Testis (tissue), 3 donors: ENCODE measurements around the gene WDR86. TPM values are rescaled to one million over a fixed set of nuclear protein-coding genes. Genes with fewer than 3 reads are reported as not detected.

Experiments
- DNase-seq: peaks from one replicate; pipeline ENCODE4 v3.0.0-alpha.2; 2019
- H3K27ac ChIP-seq, 2 donors: fragments of 200-600 bp; sonication (generic); one replicate each; pipeline ENCODE4 v1.5.1; 2019
- H3K27me3 ChIP-seq: fragments of 200-600 bp; sonication (generic); one replicate; pipeline ENCODE4 v1.5.1; 2019
- H3K36me3 ChIP-seq: fragments of 200-600 bp; sonication (generic); one replicate; pipeline ENCODE4 v1.5.1; 2017; ENCODE audit warnings: low read depth; ENCODE audit errors: missing control alignments
- H3K4me1 ChIP-seq: fragments of 200-600 bp; sonication (generic); one replicate; pipeline ENCODE4 v1.5.1; 2019
- H3K4me3 ChIP-seq, 2 donors: fragments of 200-600 bp; sonication (generic); one replicate each; pipeline ENCODE4 v1.5.1; 2017 to 2019
- H3K9me3 ChIP-seq: fragments of 200-600 bp; sonication (generic); one replicate; pipeline ENCODE4 v1.5.1; 2017
- CTCF ChIP-seq, 3 experiments: fragments of 450-650 bp in 2 of 3; fragments of 200-600 bp in 1 of 3; sonication (generic) in 1 of 3; IDR thresholded peaks; one replicate each; pipeline ENCODE4 v1.5.1; 2016 to 2019; ENCODE audit warnings: antibody characterized with exemption in 3 of 3, mild to moderate bottlenecking in 2 of 3, moderate library complexity in 1 of 3
- POLR2A ChIP-seq: fragments of 450-650 bp; IDR thresholded peaks from one replicate; pipeline ENCODE4 v1.6.1; 2017; ENCODE audit warnings: antibody characterized with exemption, mild to moderate bottlenecking, moderate library complexity
- WGBS, 2 donors: methylation state at CpG; one replicate each; pipeline ENCODE4 v1.1.5; 2018; 5-methylcytosine and 5-hydroxymethylcytosine counted together
- intact Hi-C: fragments of 100-400 bp; cut with DNase I; formaldehyde crosslinking; loops from one replicate; pipeline ENCODE4 v1.15.1; 2023; ENCODE audit warnings: low total_unique reads
- polyA plus RNA-seq: library from polyadenylated mRNA; stranded (reverse); fragments of 350-450 nt; fragmentation: Illumina TruSeq; extraction: RNeasy Lipid Tissue Mini Kit (QIAGEN cat#74804); gene quantifications from one replicate; pipeline ENCODE4 v1.2.3, GENCODE V29; 2014; ENCODE audit warnings: low read depth, low replicate concordance; ENCODE audit not compliant: insufficient read depth
- total RNA-seq, 2 donors: library from RNA; depleted of rRNA; stranded (reverse); fragments of >200 nt; gene quantifications; one replicate each; pipeline ENCODE4 v1.2.3, GENCODE V29; 2016

The WDR86 gene
- total and polyA plus RNA-seq, 3 donors from 2014 or later = 2.8 to 20.3 (median 9.6) TPM

- H3K9me3 ChIP-seq = no peaks in the 10 kb centered on the region
- intact Hi-C loops = no loop called here
- H3K27ac ChIP-seq = peak overlapping the region; percentile 17 to 26
- 22 to 37% methylated on average over 15 to 55 of the region's 61 CpGs for WGBS, 2 donors
- H3K4me3 ChIP-seq = peak overlapping the region; percentile 65 to 66
- no peaks in the 10 kb centered on the region for H3K36me3 ChIP-seq
- no peak for TF ChIP-seq CTCF (IDR thresholded peaks at IDR 0.05)
- no peak for TF ChIP-seq POLR2A
- DNase-seq = no peak
- peaks cover 10% of the 10 kb centered on the region for H3K4me1 ChIP-seq
- no peaks in the 10 kb centered on the region for H3K27me3 ChIP-seq
Measured at GRCh38 chr7:151408839-151409666, 785 bp downstream of the WDR86 start.

GRCh38 chr7:151408498-151408838, 1.4 kb downstream of the WDR86 start:
- intact Hi-C loops = no loop called here

GRCh38 chr7:151406886-151407583, 2.8 kb downstream of the WDR86 start:
- no peaks in the 10 kb centered on the region for H3K27me3 ChIP-seq
- H3K4me1 ChIP-seq = peaks cover 10% of the 10 kb centered on the region
- H3K27ac ChIP-seq = no peak overlapping the region
- DNase-seq = no peak
- H3K9me3 ChIP-seq = no peaks in the 10 kb centered on the region
- TF ChIP-seq CTCF (IDR thresholded peaks at IDR 0.05) (no peak), POLR2A (no peak)
- no peaks in the 10 kb centered on the region for H3K36me3 ChIP-seq
- H3K4me3 ChIP-seq = no peak overlapping the region
- 87 to 89% methylated on average over 4 to 9 of the region's 9 CpGs for WGBS, 2 donors
- intact Hi-C loops = no loop called here

More at GRCh38 chr7:151408498-151408838, 1.4 kb downstream of the WDR86 start:
- WGBS, 2 donors = 53 to 73% methylated on average over 3 to 7 of the region's 7 CpGs
- Histone ChIP-seq H3K4me3 (peak overlapping the region in 1 of 2 donors; percentile 66), H3K9me3 (no peaks in the 10 kb centered on the region), H3K27me3 (no peaks in the 10 kb centered on the region), H3K27ac (no peak overlapping the region), H3K36me3 (no peaks in the 10 kb centered on the region), H3K4me1 (peaks cover 10% of the 10 kb centered on the region)
- TF ChIP-seq CTCF (IDR thresholded peaks at IDR 0.05) (no peak), POLR2A (no peak)
- DNase-seq = no peak

- Histone ChIP-seq H3K9me3 (no peaks in the 10 kb centered on the region), H3K36me3 (no peaks in the 10 kb centered on the region), H3K4me3 (no peak overlapping the region), H3K4me1 (peaks cover 10% of the 10 kb centered on the region), H3K27me3 (no peaks in the 10 kb centered on the region), H3K27ac (no peak overlapping the region)
- intact Hi-C loops = no loop called here
- no peak for TF ChIP-seq CTCF (IDR thresholded peaks at IDR 0.05)
- no peak for TF ChIP-seq POLR2A
- DNase-seq = no peak
- WGBS, 2 donors = 92 to 93% methylated on average over 20 to 24 of the region's 24 CpGs
Measured at GRCh38 chr7:151406051-151406875, 3.6 kb downstream of the WDR86 start.
